GM19372 (cell line): Measurements from ENCODE around the gene SCN2A.
"Not testable (repeated sequence)": the region's sequence is repeated elsewhere in the genome, so short reads cannot be mapped to it uniquely, and the experiment has no call there.

ENCODE experiments used
- ATAC-seq: cut with Tn5 transposase; IDR thresholded peaks from one replicate; pipeline ENCODE4 v1.9.1; 2021; ENCODE audit warnings: mild to moderate bottlenecking, low read depth, moderate library complexity; ENCODE audit not compliant: unreplicated experiment

The SCN2A gene

GRCh38 chr2:165307317-165307716 lies 68.1 kb downstream of the SCN2A start:
- no peak for ATAC-seq

- no peak for ATAC-seq
These were observed 72.7 kb downstream of the SCN2A start for GRCh38 chr2:165311949-165312348.

GRCh38 chr2:165312999-165313398 lies 73.8 kb downstream of the SCN2A start:
- no peak for ATAC-seq

- no peak for ATAC-seq
These were observed 74.3 kb downstream of the SCN2A start for GRCh38 chr2:165313509-165313908.

- no peak for ATAC-seq
These were observed 89.1 kb downstream of the SCN2A start for GRCh38 chr2:165328272-165328671.

- ATAC-seq = not testable (repeated sequence)
These were observed 105.1 kb downstream of the SCN2A start for GRCh38 chr2:165344276-165344675.

GRCh38 chr2:165348441-165348840 lies 109.2 kb downstream of the SCN2A start:
- no peak for ATAC-seq

- no peak for ATAC-seq
These were observed 110.0 kb downstream of the SCN2A start for GRCh38 chr2:165349181-165349580.

GRCh38 chr2:165357758-165358157 lies 118.5 kb downstream of the SCN2A start:
- ATAC-seq = peak; percentile 58

GRCh38 chr2:165361514-165361913 lies 122.3 kb downstream of the SCN2A start:
- no peak for ATAC-seq

GRCh38 chr2:165369131-165369897 lies 130.1 kb downstream of the SCN2A start:
- no peak for ATAC-seq

GRCh38 chr2:165369898-165370296 lies 130.7 kb downstream of the SCN2A start:
- ATAC-seq = no peak

GRCh38 chr2:165371356-165371755 lies 132.1 kb downstream of the SCN2A start:
- no peak for ATAC-seq

GRCh38 chr2:165373278-165374010 lies 134.2 kb downstream of the SCN2A start:
- ATAC-seq = no peak

- no peak for ATAC-seq
These were observed 137.4 kb downstream of the SCN2A start for GRCh38 chr2:165376571-165376975.

- no peak for ATAC-seq
These were observed 143.1 kb downstream of the SCN2A start for GRCh38 chr2:165382362-165382761.

- ATAC-seq = no peak
These were observed 151.7 kb downstream of the SCN2A start for GRCh38 chr2:165390875-165391274.

- ATAC-seq = no peak
These were observed 152.6 kb downstream of the SCN2A start for GRCh38 chr2:165391791-165392190.

- not testable (repeated sequence) for ATAC-seq
These were observed 159.4 kb downstream of the SCN2A start for GRCh38 chr2:165398603-165399002.

GRCh38 chr2:165401285-165401852 lies 162.2 kb downstream of the SCN2A start:
- peak; percentile 75 for ATAC-seq

- ATAC-seq = no peak
These were observed 162.9 kb downstream of the SCN2A start for GRCh38 chr2:165402162-165402561.

GRCh38 chr2:165406173-165406572 lies 167.0 kb downstream of the SCN2A start:
- no peak for ATAC-seq
